ENCODE measurements around the gene EPHB1.

- TF ChIP-seq CREB5 (CRISPR knock-in tag; IDR thresholded peaks at IDR 0.05; ENCODE audit: low read depth) (no peak), BACH2 (CRISPR knock-in tag; IDR thresholded peaks at IDR 0.05; ENCODE audit: borderline replicate concordance) (no peak), ARNTL (CRISPR knock-in tag; IDR thresholded peaks at IDR 0.05; ENCODE audit: borderline replicate concordance, low read depth) (no peak), ZC3H10 (CRISPR knock-in tag; IDR thresholded peaks at IDR 0.05) (no peak), PATZ1 (CRISPR knock-in tag; IDR thresholded peaks at IDR 0.05; ENCODE audit: borderline replicate concordance) (no peak), ZFP30 (CRISPR knock-in tag; IDR thresholded peaks at IDR 0.05) (no peak), CSDC2 (CRISPR knock-in tag; IDR thresholded peaks at IDR 0.05) (no peak), RARB (CRISPR knock-in tag; IDR thresholded peaks at IDR 0.05) (no peak), ZNF70 (CRISPR knock-in tag; IDR thresholded peaks at IDR 0.05) (no peak)
These were observed 402.8 kb downstream of the EPHB1 start for GRCh38 chr3:135197856-135198255.

Measured in SK-N-SH treated with all-trans-retinoic acid at 6 μM for 48 hours (cell line).